Measurements from ENCODE around the gene COPA.
"Not testable (repeated sequence)": the region's sequence is repeated elsewhere in the genome, so short reads cannot be mapped to it uniquely, and the experiment has no call there.

Gene COPA

GRCh38 chr1:160325252-160325651 is 17.8 kb downstream of the COPA start:
- no peak for DNase-seq (ENCODE audit: low read depth in 2 of 2)

GRCh38 chr1:160322831-160323230 is 20.2 kb downstream of the COPA start:
- no peak for DNase-seq (ENCODE audit: low read depth in 2 of 2)

- no peak for DNase-seq (ENCODE audit: low read depth in 2 of 2)
These were observed 27.7 kb downstream of the COPA start for GRCh38 chr1:160315359-160315758.

GRCh38 chr1:160309571-160309970 is 33.5 kb downstream of the COPA start:
- DNase-seq (ENCODE audit: low read depth in 2 of 2), result no peak

- no peak for DNase-seq (ENCODE audit: low read depth in 2 of 2)
These were observed 33.9 kb downstream of the COPA start for GRCh38 chr1:160309185-160309557.

- no peak for DNase-seq (ENCODE audit: low read depth in 2 of 2)
These were observed 34.4 kb downstream of the COPA start for GRCh38 chr1:160308451-160309184.

- DNase-seq (ENCODE audit: low read depth in 2 of 2), result no peak
These were observed 35.8 kb downstream of the COPA start for GRCh38 chr1:160307118-160307791.

- no peak for DNase-seq (ENCODE audit: low read depth in 2 of 2)
These were observed 42.9 kb downstream of the COPA start for GRCh38 chr1:160300173-160300572.

GRCh38 chr1:160296036-160296435 is 47.0 kb downstream of the COPA start:
- no peak for DNase-seq (ENCODE audit: low read depth in 2 of 2)

GRCh38 chr1:160293020-160293968 is 49.8 kb downstream of the COPA start:
- no peak for DNase-seq (ENCODE audit: low read depth in 2 of 2)

- peak; percentile 35 to 39 for DNase-seq (ENCODE audit: low read depth in 2 of 2)
These were observed 51.5 kb downstream of the COPA start for GRCh38 chr1:160291248-160292220.

GRCh38 chr1:160287769-160288168 is 55.3 kb downstream of the COPA start:
- not testable (repeated sequence) for DNase-seq (ENCODE audit: low read depth in 2 of 2)

- no peak for DNase-seq (ENCODE audit: low read depth in 2 of 2)
These were observed 57.5 kb downstream of the COPA start for GRCh38 chr1:160285506-160285905.

- DNase-seq (ENCODE audit: low read depth in 2 of 2), result peak; percentile 85 to 88
These were observed 58.2 kb downstream of the COPA start, which contains the start of gene PEX19 for GRCh38 chr1:160284782-160285344. TSS of gene PEX19 (minus strand) at chr1:160285133. CDS start at chr1:160285124, 9 bp downstream.

- no peak for DNase-seq (ENCODE audit: low read depth in 2 of 2)
These were observed 58.7 kb downstream of the COPA start for GRCh38 chr1:160284220-160284781.

- DNase-seq (ENCODE audit: low read depth in 2 of 2), result no peak
These were observed 60.2 kb downstream of the COPA start for GRCh38 chr1:160282807-160283206.

- no peak for DNase-seq (ENCODE audit: low read depth in 2 of 2)
These were observed 65.1 kb downstream of the COPA start for GRCh38 chr1:160277987-160278386.

GRCh38 chr1:160277330-160277729 is 65.7 kb downstream of the COPA start:
- no peak for DNase-seq (ENCODE audit: low read depth in 2 of 2)

GRCh38 chr1:160271025-160271424 is 72.0 kb downstream of the COPA start:
- no peak for DNase-seq (ENCODE audit: low read depth in 2 of 2)

- no peak for DNase-seq (ENCODE audit: low read depth in 2 of 2)
These were observed 75.6 kb downstream of the COPA start for GRCh38 chr1:160267284-160267991.
